H9 (cell line): ENCODE measurements around the gene LRIG1. TPM values are rescaled to one million over a fixed set of nuclear protein-coding genes. Genes with fewer than 3 reads are reported as not detected.
A peak's percentile ranks its signal among the peaks of the same experiment; 100 is the strongest.

ENCODE experiments used
- DNase-seq: peaks from one replicate; pipeline ENCODE4 v3.0.0-alpha.2; 2017
- H2AFZ ChIP-seq: one replicate; pipeline ENCODE4 v1.6.1; 2013; ENCODE audit warnings: mild to moderate bottlenecking, low read length, control low read depth, moderate library complexity
- H2AK5ac ChIP-seq: 2 replicates; pipeline ENCODE4 v1.6.1; 2013; ENCODE audit warnings: low read length, control low read depth, mixed read lengths; ENCODE audit not compliant: insufficient read length
- H2BK120ac ChIP-seq: one replicate; pipeline ENCODE4 v1.6.1; 2013; ENCODE audit warnings: low read depth, mild to moderate bottlenecking, low read length, control low read depth, inconsistent platforms; ENCODE audit not compliant: poor library complexity, severe bottlenecking
- H2BK12ac ChIP-seq: 2 replicates; pipeline ENCODE4 v1.6.1; 2013; ENCODE audit warnings: low read length, control low read depth, mixed read lengths, low read depth; ENCODE audit not compliant: insufficient read length
- H2BK15ac ChIP-seq: 2 replicates; pipeline ENCODE4 v1.6.1; 2013; ENCODE audit warnings: low read depth, low read length, control low read depth
- H2BK20ac ChIP-seq: one replicate; pipeline ENCODE4 v1.6.1; 2013; ENCODE audit warnings: low read depth, mild to moderate bottlenecking, low read length, control low read depth, inconsistent platforms; ENCODE audit not compliant: poor library complexity, severe bottlenecking
- H2BK5ac ChIP-seq: 2 replicates; pipeline ENCODE4 v1.6.1; 2013; ENCODE audit warnings: low read length, control low read depth, mixed read lengths; ENCODE audit not compliant: insufficient read length
- H3K14ac ChIP-seq: 2 replicates; pipeline ENCODE4 v1.6.1; 2013; ENCODE audit warnings: low read length, control low read depth; ENCODE audit not compliant: insufficient read depth
- H3K18ac ChIP-seq: 2 replicates; pipeline ENCODE4 v1.6.1; 2013; ENCODE audit warnings: low read depth, mild to moderate bottlenecking, mixed read lengths, low read length, control low read depth; ENCODE audit not compliant: insufficient read length
- H3K23ac ChIP-seq: 2 replicates; pipeline ENCODE4 v1.6.1; 2013; ENCODE audit warnings: low read length, control low read depth, mixed read lengths, low read depth; ENCODE audit not compliant: insufficient read length
- H3K23me2 ChIP-seq: 2 replicates; pipeline ENCODE4 v1.6.1; 2013; ENCODE audit warnings: low read depth, mild to moderate bottlenecking, mixed read lengths, low read length, control low read depth; ENCODE audit not compliant: insufficient read length, poor library complexity, severe bottlenecking
- H3K27ac ChIP-seq: 2 replicates; pipeline ENCODE4 v1.5.1; 2013; ENCODE audit warnings: low read length, control low read depth, mixed read lengths, low read depth; ENCODE audit not compliant: insufficient read length
- H3K27me3 ChIP-seq: 2 replicates; pipeline ENCODE4 v1.6.1; 2013; ENCODE audit warnings: low read length, control low read depth, inconsistent platforms; ENCODE audit not compliant: insufficient read depth
- H3K4ac ChIP-seq: 2 replicates; pipeline ENCODE4 v1.6.1; 2013; ENCODE audit warnings: low read depth, mild to moderate bottlenecking, control low read depth, inconsistent platforms, low read length, moderate library complexity
- H3K4me1 ChIP-seq: 2 replicates; pipeline ENCODE4 v1.6.1; 2013; ENCODE audit warnings: low read length, control low read depth, inconsistent platforms; ENCODE audit not compliant: insufficient read depth
- H3K4me2 ChIP-seq: 2 replicates; pipeline ENCODE4 v1.6.1; 2013; ENCODE audit warnings: low read length, control low read depth, mixed read lengths; ENCODE audit not compliant: insufficient read length, insufficient read depth
- H3K56ac ChIP-seq: 2 replicates; pipeline ENCODE4 v1.6.1; 2013; ENCODE audit warnings: low read depth, mild to moderate bottlenecking, mixed read lengths, low read length, control low read depth; ENCODE audit not compliant: insufficient read length
- H3K79me1 ChIP-seq: 2 replicates; pipeline ENCODE4 v1.6.1; 2013; ENCODE audit warnings: low read depth, mild to moderate bottlenecking, moderate library complexity, low read length, control low read depth, inconsistent platforms; ENCODE audit not compliant: insufficient read depth, poor library complexity, severe bottlenecking
- H3K79me2 ChIP-seq: 2 replicates; pipeline ENCODE4 v1.6.1; 2013; ENCODE audit warnings: low read length, control low read depth, inconsistent platforms; ENCODE audit not compliant: insufficient read depth
- H3K9ac ChIP-seq: 2 replicates; pipeline ENCODE4 v1.6.1; 2013; ENCODE audit warnings: low read length, control low read depth, mixed read lengths; ENCODE audit not compliant: insufficient read length; ENCODE audit errors: extremely low read depth
- H3K9me3 ChIP-seq: one replicate; pipeline ENCODE4 v1.6.1; 2013; ENCODE audit warnings: low read depth, low read length, inconsistent platforms; ENCODE audit not compliant: control insufficient read depth
- H3T11ph ChIP-seq: one replicate; pipeline ENCODE4 v1.6.1; 2013; ENCODE audit warnings: mild to moderate bottlenecking, low read length, control low read depth, inconsistent platforms
- H4K20me1 ChIP-seq: one replicate; pipeline ENCODE4 v1.6.1; 2013; ENCODE audit not compliant: control insufficient read depth, insufficient read length, insufficient read depth
- H4K5ac ChIP-seq: 2 replicates; pipeline ENCODE4 v1.6.1; 2013; ENCODE audit warnings: low read depth, mild to moderate bottlenecking, mixed read lengths, low read length, control low read depth; ENCODE audit not compliant: insufficient read length
- H4K8ac ChIP-seq: replicated peaks from 2 replicates; pipeline ENCODE4 v1.6.1; 2013; ENCODE audit warnings: low read length, control low read depth, mixed read lengths, low read depth; ENCODE audit not compliant: insufficient read length
- H4K91ac ChIP-seq: 2 replicates; pipeline ENCODE4 v1.6.1; 2013; ENCODE audit warnings: low read depth, mild to moderate bottlenecking, moderate library complexity, mixed read lengths, low read length, control low read depth; ENCODE audit not compliant: insufficient read length
- H3K27ac Mint-ChIP-seq, 3 experiments: 2 replicates in 2 of 3; 3 replicates in 1 of 3; pipeline ENCODE4 v1.8.0; 2020 to 2021; ENCODE audit warnings: mixed read lengths in 3 of 3, mild to moderate bottlenecking in 1 of 3, moderate library complexity in 1 of 3
- H3K27me3 Mint-ChIP-seq: 2 replicates; pipeline ENCODE4 v1.8.0; 2021; ENCODE audit warnings: low read depth, mild to moderate bottlenecking, moderate library complexity, mixed read lengths
- H3K36me3 Mint-ChIP-seq, 3 experiments: 2 replicates in 2 of 3; 3 replicates in 1 of 3; pipeline ENCODE4 v1.8.0; 2020 to 2021; ENCODE audit warnings: low read depth in 3 of 3, mixed read lengths in 3 of 3; ENCODE audit not compliant: insufficient read depth in 1 of 3
- H3K4me1 Mint-ChIP-seq, 2 experiments: 2 replicates each; pipeline ENCODE4 v1.8.0; 2020; ENCODE audit warnings: mixed read lengths in 2 of 2
- H3K4me3 Mint-ChIP-seq, 2 experiments: 2 replicates in 1 of 2; 3 replicates in 1 of 2; pipeline ENCODE4 v1.8.0; 2020 to 2021; ENCODE audit warnings: mild to moderate bottlenecking in 2 of 2, mixed read lengths in 2 of 2, moderate library complexity in 1 of 2
- H3K9me3 Mint-ChIP-seq, 2 experiments: 2 replicates in 1 of 2; 3 replicates in 1 of 2; pipeline ENCODE4 v1.8.0; 2020; ENCODE audit warnings: mild to moderate bottlenecking in 2 of 2, mixed read lengths in 2 of 2, moderate library complexity in 1 of 2
- WGBS: extraction: QIAGEN DNeasy Blood & Tissue Kit; methylation state at CpG from one replicate; pipeline ENCODE4 v1.1.7; 2013; ENCODE audit warnings: missing lambda C conversion rate, low lambda C conversion rate, mixed read lengths; ENCODE audit not compliant: insufficient read length; ENCODE audit errors: extremely low coverage; 5-methylcytosine and 5-hydroxymethylcytosine counted together
- total RNA-seq: library from RNA; stranded (reverse); gene quantifications from 2 replicates; pipeline ENCODE4 v1.2.1, GENCODE V29; 2021
- TF ChIP-seq, protein P1 (sequence below): fragments of 200-600 bp; sonication (generic); conservative IDR thresholded peaks from 3 replicates; pipeline ENCODE4 v1.8.0; 2021; ENCODE audit warnings: antibody characterized with exemption, mild to moderate bottlenecking

LRIG1 gene
- total RNA-seq, 1 experiment from 2014 or later: 70.3 TPM

DNA sequence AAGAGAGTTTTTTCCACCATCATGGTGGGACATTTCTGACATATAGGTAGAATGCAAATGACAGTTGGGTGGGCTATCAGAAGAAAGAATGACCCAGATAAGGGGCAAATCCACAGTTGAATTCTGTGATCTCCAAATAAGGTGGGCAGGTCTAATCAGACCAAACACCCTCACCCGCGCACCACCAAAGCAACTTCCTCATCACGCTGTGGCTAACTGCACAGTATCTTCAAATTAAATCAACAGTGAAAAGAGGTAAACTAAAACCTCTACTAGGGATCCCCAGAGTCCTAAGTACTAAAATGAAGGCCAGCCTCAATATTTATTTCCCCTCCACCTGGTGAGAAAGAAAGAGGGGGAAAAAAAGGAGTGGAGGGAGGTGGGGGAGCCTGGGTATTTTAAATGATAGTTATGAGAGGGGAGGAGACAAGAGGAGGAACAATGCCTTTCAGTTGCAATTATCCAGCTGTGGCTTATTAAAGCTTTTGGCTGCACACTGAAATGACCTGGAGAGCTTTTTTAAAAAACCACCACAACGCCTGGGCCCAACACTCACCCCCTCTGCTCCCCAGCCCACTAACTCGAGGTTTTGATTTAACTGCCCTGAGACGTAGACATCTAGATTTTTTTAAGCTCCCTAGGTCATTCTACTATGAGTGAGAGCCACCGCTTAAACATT, 61.0 kb downstream of the LRIG1 start:
- H3K27me3 ChIP-seq: no peaks in the 10 kb centered on the region; the same call in 1 of the 2 replicates
- no peak overlapping the region for H4K5ac ChIP-seq
- H3K18ac ChIP-seq: no peak overlapping the region
- no peak for DNase-seq
- H3K9me3 ChIP-seq: no peaks in the 10 kb centered on the region
- H3K79me2 ChIP-seq: peaks cover 35% of the 10 kb centered on the region; the same call in 1 of the 2 replicates
- H3K14ac ChIP-seq: peak overlapping the region; percentile 61; the same call in 1 of the 2 replicates
- no peak overlapping the region for H3K56ac ChIP-seq
- peaks cover 5% of the 10 kb centered on the region for H3K79me1 ChIP-seq
- no peak overlapping the region for H3T11ph ChIP-seq
- H3K27ac Mint-ChIP-seq: peak overlapping the region; percentile 2 to 42 (median 10); a peak in 5 of 7 replicates
- peaks cover 19 to 55% (median 24%) of the 10 kb centered on the region in 3 experiments for H3K36me3 Mint-ChIP-seq
- peaks cover 39% of the 10 kb centered on the region for H3K4me1 ChIP-seq
- no peak overlapping the region for H4K8ac ChIP-seq
- H3K4me1 Mint-ChIP-seq: peaks cover 89 to 90% of the 10 kb centered on the region in 2 experiments
- WGBS: no CpG with 5 or more reads among the region's 7 CpGs
- no peak overlapping the region for H2BK5ac ChIP-seq
- no peak overlapping the region for H2BK120ac ChIP-seq
- H4K91ac ChIP-seq: no peak overlapping the region
- H3K4me3 Mint-ChIP-seq: peak overlapping the region in 1 of 2 experiments; percentile 53; a peak in 2 of 5 replicates
- no peak overlapping the region for H3K27ac ChIP-seq
- no peak overlapping the region for H3K4ac ChIP-seq
- no peak overlapping the region for H2BK15ac ChIP-seq
- no peaks in the 10 kb centered on the region; the same call in 1 of the 2 replicates for H3K27me3 Mint-ChIP-seq
- H2BK20ac ChIP-seq: no peak overlapping the region
- no peak overlapping the region for H2AFZ ChIP-seq
- no peaks in the 10 kb centered on the region for H3K9me3 Mint-ChIP-seq
- H3K23me2 ChIP-seq: peaks cover 6% of the 10 kb centered on the region
- no peaks in the 10 kb centered on the region for H4K20me1 ChIP-seq
- H2BK12ac ChIP-seq: no peak overlapping the region
- H3K23ac ChIP-seq: no peak overlapping the region
- H3K9ac ChIP-seq: no peak overlapping the region
- H3K4me2 ChIP-seq: no peak overlapping the region
- TF ChIP-seq, protein P1, sequence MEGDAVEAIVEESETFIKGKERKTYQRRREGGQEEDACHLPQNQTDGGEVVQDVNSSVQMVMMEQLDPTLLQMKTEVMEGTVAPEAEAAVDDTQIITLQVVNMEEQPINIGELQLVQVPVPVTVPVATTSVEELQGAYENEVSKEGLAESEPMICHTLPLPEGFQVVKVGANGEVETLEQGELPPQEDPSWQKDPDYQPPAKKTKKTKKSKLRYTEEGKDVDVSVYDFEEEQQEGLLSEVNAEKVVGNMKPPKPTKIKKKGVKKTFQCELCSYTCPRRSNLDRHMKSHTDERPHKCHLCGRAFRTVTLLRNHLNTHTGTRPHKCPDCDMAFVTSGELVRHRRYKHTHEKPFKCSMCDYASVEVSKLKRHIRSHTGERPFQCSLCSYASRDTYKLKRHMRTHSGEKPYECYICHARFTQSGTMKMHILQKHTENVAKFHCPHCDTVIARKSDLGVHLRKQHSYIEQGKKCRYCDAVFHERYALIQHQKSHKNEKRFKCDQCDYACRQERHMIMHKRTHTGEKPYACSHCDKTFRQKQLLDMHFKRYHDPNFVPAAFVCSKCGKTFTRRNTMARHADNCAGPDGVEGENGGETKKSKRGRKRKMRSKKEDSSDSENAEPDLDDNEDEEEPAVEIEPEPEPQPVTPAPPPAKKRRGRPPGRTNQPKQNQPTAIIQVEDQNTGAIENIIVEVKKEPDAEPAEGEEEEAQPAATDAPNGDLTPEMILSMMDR: no peak
- no peak overlapping the region for H2AK5ac ChIP-seq
